ENCODE measurements around the gene TOX3. TPM values are rescaled to one million over a fixed set of nuclear protein-coding genes. Genes with fewer than 3 reads are reported as not detected.

Gene TOX3
- total RNA-seq, 1 experiment from 2014 or later, result 20.2 TPM

GRCh38 chr16:52471650-52472370 is 75.1 kb downstream of the TOX3 start:
- no peak overlapping the region for H4K8ac ChIP-seq (replicated peaks; ENCODE audit: insufficient read length, low read depth, low read length)
- WGBS (ENCODE audit: extremely low coverage, insufficient read length, low lambda C conversion rate), result no CpG with 5 or more reads among the region's 7 CpGs
- H3K27me3 ChIP-seq (ENCODE audit: insufficient read depth, low read length), result no peaks in the 10 kb centered on the region
- H2AK5ac ChIP-seq (ENCODE audit: insufficient read length, low read length), result no peak overlapping the region
- TF ChIP-seq, protein P1, sequence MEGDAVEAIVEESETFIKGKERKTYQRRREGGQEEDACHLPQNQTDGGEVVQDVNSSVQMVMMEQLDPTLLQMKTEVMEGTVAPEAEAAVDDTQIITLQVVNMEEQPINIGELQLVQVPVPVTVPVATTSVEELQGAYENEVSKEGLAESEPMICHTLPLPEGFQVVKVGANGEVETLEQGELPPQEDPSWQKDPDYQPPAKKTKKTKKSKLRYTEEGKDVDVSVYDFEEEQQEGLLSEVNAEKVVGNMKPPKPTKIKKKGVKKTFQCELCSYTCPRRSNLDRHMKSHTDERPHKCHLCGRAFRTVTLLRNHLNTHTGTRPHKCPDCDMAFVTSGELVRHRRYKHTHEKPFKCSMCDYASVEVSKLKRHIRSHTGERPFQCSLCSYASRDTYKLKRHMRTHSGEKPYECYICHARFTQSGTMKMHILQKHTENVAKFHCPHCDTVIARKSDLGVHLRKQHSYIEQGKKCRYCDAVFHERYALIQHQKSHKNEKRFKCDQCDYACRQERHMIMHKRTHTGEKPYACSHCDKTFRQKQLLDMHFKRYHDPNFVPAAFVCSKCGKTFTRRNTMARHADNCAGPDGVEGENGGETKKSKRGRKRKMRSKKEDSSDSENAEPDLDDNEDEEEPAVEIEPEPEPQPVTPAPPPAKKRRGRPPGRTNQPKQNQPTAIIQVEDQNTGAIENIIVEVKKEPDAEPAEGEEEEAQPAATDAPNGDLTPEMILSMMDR (conservative IDR thresholded peaks at IDR 0.05), result no peak
- H3K9me3 ChIP-seq (ENCODE audit: control insufficient read depth, low read depth, low read length), result no peaks in the 10 kb centered on the region
- peaks cover 0 to 3% of the 10 kb centered on the region in 2 experiments; a peak in 1 of 5 replicates for H3K9me3 Mint-ChIP-seq
- no peak overlapping the region for H2BK5ac ChIP-seq (ENCODE audit: insufficient read length, low read length)
- H4K20me1 ChIP-seq (ENCODE audit: control insufficient read depth, insufficient read depth, insufficient read length), result no peaks in the 10 kb centered on the region
- no peak overlapping the region for H2BK12ac ChIP-seq (ENCODE audit: insufficient read length, low read depth, low read length)
- no peak overlapping the region for H3K4me3 Mint-ChIP-seq
- H3K23ac ChIP-seq (ENCODE audit: insufficient read length, low read depth, low read length), result no peak overlapping the region
- H3K18ac ChIP-seq (ENCODE audit: insufficient read length, low read depth, low read length), result no peak overlapping the region
- peaks cover 5% of the 10 kb centered on the region; the same call in 1 of the 2 replicates for H3K4me1 ChIP-seq (ENCODE audit: insufficient read depth, low read length)
- peaks cover 3% of the 10 kb centered on the region for H3K79me1 ChIP-seq (ENCODE audit: insufficient read depth, low read depth, low read length, poor library complexity, severe bottlenecking)
- peak overlapping the region in 1 of 3 experiments; percentile 60; a peak in 2 of 7 replicates for H3K27ac Mint-ChIP-seq
- H2AFZ ChIP-seq (ENCODE audit: low read length), result no peak overlapping the region
- H3K4ac ChIP-seq (ENCODE audit: low read depth, low read length), result no peak overlapping the region
- H2BK20ac ChIP-seq (ENCODE audit: low read depth, low read length, poor library complexity, severe bottlenecking), result no peak overlapping the region
- H2BK120ac ChIP-seq (ENCODE audit: low read depth, low read length, poor library complexity, severe bottlenecking), result no peak overlapping the region
- H3K4me1 Mint-ChIP-seq, result peaks cover 49 to 65% of the 10 kb centered on the region in 2 experiments
- peaks cover 12 to 26% (median 19%) of the 10 kb centered on the region in 3 experiments; a peak in 6 of 7 replicates for H3K36me3 Mint-ChIP-seq (ENCODE audit: insufficient read depth in 1 of 3, low read depth in 3 of 3)
- H3K14ac ChIP-seq (ENCODE audit: insufficient read depth, low read length), result no peak overlapping the region
- no peaks in the 10 kb centered on the region for H3K23me2 ChIP-seq (ENCODE audit: insufficient read length, low read depth, low read length, poor library complexity, severe bottlenecking)
- no peak overlapping the region for H3K56ac ChIP-seq (ENCODE audit: insufficient read length, low read depth, low read length)
- no peak overlapping the region for H2BK15ac ChIP-seq (ENCODE audit: low read depth, low read length)
- H3K9ac ChIP-seq (ENCODE audit: extremely low read depth, insufficient read length, low read length), result no peak overlapping the region
- no peaks in the 10 kb centered on the region for H3K27me3 Mint-ChIP-seq (ENCODE audit: low read depth)
- H3T11ph ChIP-seq (ENCODE audit: low read length), result no peak overlapping the region
- H3K27ac ChIP-seq (ENCODE audit: insufficient read length, low read depth, low read length), result no peak overlapping the region
- H4K91ac ChIP-seq (ENCODE audit: insufficient read length, low read depth, low read length), result no peak overlapping the region
- no peak overlapping the region for H4K5ac ChIP-seq (ENCODE audit: insufficient read length, low read depth, low read length)
- H3K79me2 ChIP-seq (ENCODE audit: insufficient read depth, low read length), result no peaks in the 10 kb centered on the region; the same call in 1 of the 2 replicates
- DNase-seq, result no peak
- H3K4me2 ChIP-seq (ENCODE audit: insufficient read depth, insufficient read length, low read length), result no peak overlapping the region

Data from H9 (cell line).